GM12873 (cell line): Measurements from ENCODE around the gene PSMG4.

Experiments
- TF ChIP-seq, protein P1 (sequence below): IDR thresholded peaks from 2 replicates; pipeline ENCODE4 v1.5.1; 2012; ENCODE audit warnings: low read depth, mild to moderate bottlenecking, moderate library complexity, low read length, control low read depth; ENCODE audit not compliant: insufficient read depth; ENCODE audit errors: missing control alignments

The PSMG4 gene

DNA sequence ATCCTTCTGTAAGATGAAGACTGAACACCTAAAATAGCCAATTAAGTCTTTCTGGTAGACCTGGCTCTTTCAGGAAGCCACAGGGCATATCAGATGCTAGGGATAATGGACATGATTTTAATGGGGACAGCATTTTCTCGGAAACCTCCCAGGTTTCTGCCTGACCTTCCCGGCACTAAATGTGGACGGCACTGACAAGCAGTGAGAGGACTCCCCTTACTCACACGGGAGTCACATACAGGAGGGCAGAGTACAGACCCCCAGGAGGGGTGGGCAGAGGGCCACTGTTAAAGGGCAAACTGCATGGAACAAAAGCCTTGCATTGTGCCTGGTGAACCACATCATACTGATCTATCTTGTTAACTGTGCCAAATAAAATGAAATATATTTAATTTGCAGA is 19.9 kb downstream of the PSMG4 start:
- TF ChIP-seq, protein P1, sequence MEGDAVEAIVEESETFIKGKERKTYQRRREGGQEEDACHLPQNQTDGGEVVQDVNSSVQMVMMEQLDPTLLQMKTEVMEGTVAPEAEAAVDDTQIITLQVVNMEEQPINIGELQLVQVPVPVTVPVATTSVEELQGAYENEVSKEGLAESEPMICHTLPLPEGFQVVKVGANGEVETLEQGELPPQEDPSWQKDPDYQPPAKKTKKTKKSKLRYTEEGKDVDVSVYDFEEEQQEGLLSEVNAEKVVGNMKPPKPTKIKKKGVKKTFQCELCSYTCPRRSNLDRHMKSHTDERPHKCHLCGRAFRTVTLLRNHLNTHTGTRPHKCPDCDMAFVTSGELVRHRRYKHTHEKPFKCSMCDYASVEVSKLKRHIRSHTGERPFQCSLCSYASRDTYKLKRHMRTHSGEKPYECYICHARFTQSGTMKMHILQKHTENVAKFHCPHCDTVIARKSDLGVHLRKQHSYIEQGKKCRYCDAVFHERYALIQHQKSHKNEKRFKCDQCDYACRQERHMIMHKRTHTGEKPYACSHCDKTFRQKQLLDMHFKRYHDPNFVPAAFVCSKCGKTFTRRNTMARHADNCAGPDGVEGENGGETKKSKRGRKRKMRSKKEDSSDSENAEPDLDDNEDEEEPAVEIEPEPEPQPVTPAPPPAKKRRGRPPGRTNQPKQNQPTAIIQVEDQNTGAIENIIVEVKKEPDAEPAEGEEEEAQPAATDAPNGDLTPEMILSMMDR, result no peak

DNA sequence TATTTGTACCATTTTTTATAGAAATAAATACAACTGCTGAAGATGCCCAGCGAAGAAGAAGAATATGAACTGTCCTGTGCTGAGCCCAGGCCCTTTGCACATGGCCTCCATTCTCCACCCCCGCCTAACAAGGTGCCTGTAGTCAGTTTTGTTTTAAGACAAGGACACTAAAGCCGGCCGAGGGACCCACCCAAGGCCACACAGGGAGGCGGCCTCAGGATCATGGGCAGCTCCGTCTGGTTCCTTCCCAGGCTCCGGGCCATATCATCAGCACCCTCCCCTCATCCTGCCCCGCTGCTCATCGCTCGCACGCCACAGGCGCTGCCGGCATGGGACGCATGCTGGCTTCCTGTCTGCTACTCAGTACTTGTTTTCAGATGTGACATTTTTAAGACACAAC is 21.3 kb downstream of the PSMG4 start:
- TF ChIP-seq, protein P1, result no peak

DNA sequence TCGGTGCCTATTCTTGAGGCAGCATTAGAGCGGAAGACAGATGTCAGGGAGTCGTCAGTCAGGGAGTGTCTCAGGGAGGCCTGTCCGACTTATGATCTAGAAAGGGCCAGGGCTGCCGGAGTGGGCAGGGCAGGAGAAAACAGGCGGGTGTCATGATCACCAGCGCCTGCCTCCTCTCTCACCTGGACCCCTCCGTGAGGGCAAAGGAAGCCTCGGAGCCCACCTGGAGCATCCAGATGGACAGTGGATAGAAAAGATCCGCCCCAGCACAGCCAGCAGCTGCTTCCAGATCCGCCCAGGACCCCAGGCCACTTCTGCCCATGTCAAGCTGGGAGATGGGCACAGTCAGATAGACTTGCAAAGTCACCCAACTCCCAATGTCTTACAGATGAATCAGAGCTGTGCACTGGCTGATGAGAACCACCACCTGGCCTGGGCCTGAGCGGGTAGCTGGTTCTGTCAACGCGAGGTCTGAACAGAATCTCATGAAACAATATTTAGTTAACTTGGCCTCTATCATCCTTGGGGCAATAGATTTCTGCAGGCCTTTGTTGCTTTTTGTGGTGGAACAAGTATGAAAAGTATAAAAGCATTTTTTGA is 22.2 kb downstream of the PSMG4 start:
- TF ChIP-seq, protein P1, result no peak

DNA sequence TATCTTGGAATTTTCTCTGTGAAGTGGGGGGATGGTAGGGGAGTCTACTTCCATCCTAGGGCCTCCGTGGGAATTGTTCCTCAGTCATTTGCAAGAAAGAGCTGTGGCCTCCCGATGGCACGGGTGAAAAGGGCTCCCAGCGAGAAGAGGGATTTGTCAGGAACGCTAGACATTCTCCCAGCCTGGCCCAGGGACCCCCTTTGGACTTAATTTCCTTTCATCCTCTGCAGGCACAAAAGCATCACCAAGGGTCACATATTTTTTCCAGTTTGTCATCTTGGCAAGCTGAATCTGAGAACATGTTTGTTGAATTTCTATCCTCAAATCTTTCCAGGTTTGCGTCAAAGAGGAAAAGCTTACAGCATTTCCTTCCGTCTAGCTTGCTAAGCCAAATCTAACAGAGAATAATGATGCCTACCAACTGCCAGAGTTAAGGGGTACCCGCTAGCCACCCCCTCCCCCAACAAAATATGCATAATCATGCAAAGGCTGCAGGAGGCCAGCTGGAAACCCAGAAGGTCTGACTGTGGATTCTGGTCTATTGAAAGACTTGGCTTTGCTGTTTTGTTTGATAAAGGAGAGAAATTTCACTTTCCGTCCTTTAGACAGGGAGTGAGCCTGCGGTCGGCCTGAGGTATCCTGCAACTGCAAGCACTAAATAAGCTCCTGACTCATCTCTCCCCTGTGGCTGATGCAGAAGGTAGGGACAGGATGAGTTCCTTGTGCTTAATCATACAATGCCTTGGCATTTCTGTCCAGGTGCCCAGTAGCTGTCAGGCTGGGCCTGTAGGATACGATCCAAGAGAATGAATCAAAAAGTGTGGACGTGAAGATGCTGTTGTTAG is 23.1 kb downstream of the PSMG4 start:
- TF ChIP-seq, protein P1, result no peak

DNA sequence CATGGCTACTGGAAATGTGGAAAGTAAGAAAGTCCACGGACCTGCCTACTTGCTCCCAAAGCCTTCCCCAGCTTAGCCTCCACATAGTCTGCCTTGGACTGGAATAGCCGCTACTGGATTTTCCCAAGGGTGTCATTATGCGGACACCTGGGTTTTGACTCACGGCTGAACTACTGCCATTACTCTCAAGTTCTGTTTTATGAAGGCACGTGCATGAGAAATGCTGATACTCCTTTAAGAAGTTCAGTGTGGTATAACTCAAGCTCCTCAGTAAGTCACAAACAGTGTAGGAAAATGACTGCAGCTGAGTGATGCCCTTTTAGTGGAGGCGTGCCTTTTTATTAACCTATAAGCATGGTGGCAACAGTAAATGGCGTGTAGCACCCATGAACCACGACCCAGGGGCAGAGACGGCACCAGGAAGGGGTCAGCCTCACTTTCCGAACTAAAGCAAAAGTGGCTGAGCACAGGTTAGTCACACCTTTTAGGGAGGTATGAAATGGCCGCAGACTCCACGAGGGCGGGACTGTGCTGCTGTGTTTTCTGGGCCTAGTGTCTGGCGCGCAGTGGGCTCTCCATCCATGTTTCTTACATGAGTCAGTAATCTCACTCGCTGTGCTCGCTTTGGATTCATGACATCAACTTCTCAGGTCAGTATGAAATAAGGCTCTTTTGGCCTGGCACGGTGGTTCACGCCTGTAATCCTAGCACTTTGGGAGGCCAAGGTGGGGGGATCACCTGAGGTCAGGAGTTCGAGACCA is 23.9 kb downstream of the PSMG4 start:
- TF ChIP-seq, protein P1, result no peak

DNA sequence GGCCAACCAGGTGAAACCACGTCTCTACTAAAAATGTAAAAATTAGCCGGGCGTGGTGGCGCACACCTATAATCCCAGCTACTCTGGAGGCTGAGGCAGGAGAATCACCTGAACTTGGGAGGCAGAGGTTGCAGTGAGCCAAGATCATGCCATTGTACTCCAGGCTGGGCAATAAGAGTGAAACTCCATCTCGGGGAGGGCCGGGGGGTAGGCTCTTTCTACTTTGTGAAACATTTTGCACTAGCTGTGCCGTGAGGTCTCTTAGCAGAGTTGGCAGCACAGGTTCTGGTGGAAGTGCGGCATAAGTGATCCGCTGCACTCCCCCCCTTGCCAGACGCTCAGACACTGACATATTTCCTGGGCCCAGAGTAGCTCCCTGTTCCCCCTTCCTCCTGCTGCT is 24.5 kb downstream of the PSMG4 start:
- TF ChIP-seq, protein P1, result no peak
